GM12878 (cell line): ENCODE results near the gene BDH1. TPM values are rescaled to one million over a fixed set of nuclear protein-coding genes. Genes with fewer than 3 reads are reported as not detected.

Experiments
- ATAC-seq: fragments of 200-7000 bp; cut with Tn5 transposase; 3 replicates; pipeline ENCODE4 v1.9.1; 2020; ENCODE audit warnings: mild to moderate bottlenecking, moderate library complexity
- BruUV-seq: library from RNA; stranded (reverse); fragments of 400-500 nt; replicated peaks from 2 replicates; lab custom pipeline; 2021; lab: Mats Ljungman, UMichigan
- CTCF ChIA-PET: fragments of 300-600 bp; sonication (Branson Sonifier 250); formaldehyde crosslinking; extraction: SDS; loops from one replicate; lab custom pipeline; 2021; ENCODE audit warnings: inconsistent platforms; lab: Yijun Ruan, JAX
- POLR2A ChIA-PET: fragments of 350-600 bp; formaldehyde crosslinking; extraction: SDS; loops from one replicate; lab custom pipeline; 2021; ENCODE audit warnings: inconsistent platforms; lab: Charles Lee
- RAD21 ChIA-PET: fragments of 300-600 bp; sonication (Branson Sonifier 250); formaldehyde crosslinking; loops from one replicate; lab custom pipeline; 2023; ENCODE audit warnings: antibody characterized with exemption; ENCODE audit not compliant: unreplicated experiment; lab: Charles Lee
- SMC1A ChIA-PET: fragments of 300-600 bp; sonication (Branson Sonifier 250); formaldehyde crosslinking; loops from one replicate; lab custom pipeline; 2023; ENCODE audit not compliant: unreplicated experiment, uncharacterized antibody; lab: Charles Lee
- DNase-seq: peaks from one replicate; pipeline ENCODE4 v3.0.0-alpha.2; 2011; ENCODE audit warnings: low read depth, low spot score
- FAIRE-seq: peaks from 3 replicates; lab custom pipeline; 2011; peaks lifted over from hg19 to GRCh38; lab: Jason Lieb, UNC
- H2AFZ ChIP-seq: 2 replicates; pipeline ENCODE4 v1.6.0; 2011; ENCODE audit warnings: low read depth, low read length, control low read depth; ENCODE audit not compliant: control insufficient read depth
- H3K27ac ChIP-seq: 2 replicates; pipeline ENCODE4 v1.5.1; 2011; ENCODE audit warnings: control low read depth; ENCODE audit not compliant: control insufficient read depth, insufficient read depth
- H3K27me3 ChIP-seq, 2 experiments: replicated peaks in 1 of 2; 2 replicates each; pipeline versions ENCODE4 v1.6.0 to v1.6.1; 2011; ENCODE audit warnings: low read length in 1 of 2; ENCODE audit not compliant: control insufficient read depth in 2 of 2, insufficient read depth in 2 of 2
- H3K36me3 ChIP-seq, 2 experiments: 2 replicates each; pipeline ENCODE4 v1.5.1; 2011; ENCODE audit warnings: low read length in 1 of 2; ENCODE audit not compliant: control insufficient read depth in 2 of 2, insufficient read depth in 2 of 2
- H3K4me1 ChIP-seq: 2 replicates; pipeline ENCODE4 v1.6.1; 2011; ENCODE audit warnings: mild to moderate bottlenecking, low read length, moderate library complexity, mixed read lengths; ENCODE audit not compliant: control insufficient read depth, insufficient read depth
- H3K4me2 ChIP-seq: 2 replicates; pipeline ENCODE4 v1.6.0; 2011; ENCODE audit warnings: control low read depth; ENCODE audit not compliant: control insufficient read depth, insufficient read depth
- H3K4me3 ChIP-seq: fragments of 200-600 bp; sonication (generic); 2 replicates; pipeline ENCODE4 v1.5.1; 2016
- H3K79me2 ChIP-seq: 2 replicates; pipeline ENCODE4 v1.6.0; 2011; ENCODE audit warnings: low read length; ENCODE audit not compliant: control insufficient read depth, insufficient read depth
- H3K9ac ChIP-seq: 2 replicates; pipeline ENCODE4 v1.8.0; 2011; ENCODE audit warnings: low read length, control low read depth, mixed read lengths; ENCODE audit not compliant: control insufficient read depth, insufficient read depth
- H3K9me3 ChIP-seq: replicated peaks from 3 replicates; pipeline ENCODE4 v1.5.1; 2011; ENCODE audit warnings: mild to moderate bottlenecking, low read length; ENCODE audit not compliant: control insufficient read depth, insufficient read depth
- H4K20me1 ChIP-seq: 2 replicates; pipeline ENCODE4 v1.6.0; 2011; ENCODE audit not compliant: control insufficient read depth, insufficient read depth
- CHD1 ChIP-seq: IDR thresholded peaks from 2 replicates; pipeline ENCODE4 v1.6.1; 2012; ENCODE audit warnings: low read depth, low read length, improper control_type of control experiment
- ETV6 ChIP-seq, 2 experiments: fragments of 450-650 bp in 1 of 2; IDR thresholded peaks in 1 of 2; conservative IDR thresholded peaks in 1 of 2; 2 replicates each; pipeline ENCODE4 v1.6.1; 2014; ENCODE audit warnings: antibody characterized with exemption in 1 of 2, borderline replicate concordance in 1 of 2, low read depth in 1 of 2, mild to moderate bottlenecking in 1 of 2, moderate library complexity in 1 of 2
- GATAD2B ChIP-seq: fragments of 450-650 bp; conservative IDR thresholded peaks from 2 replicates; pipeline ENCODE4 v1.6.1; 2017; ENCODE audit warnings: low read depth, mild to moderate bottlenecking, moderate library complexity
- IRF5 ChIP-seq: fragments of 450-650 bp; IDR thresholded peaks from 2 replicates; pipeline ENCODE4 v1.6.1; 2017; ENCODE audit warnings: borderline replicate concordance
- SIN3A ChIP-seq: IDR thresholded peaks from 2 replicates; pipeline ENCODE4 v1.6.1; 2012; ENCODE audit warnings: low read depth, low read length, improper control_type of control experiment
- WGBS: methylation state at CpG from one replicate; pipeline ENCODE4 v1.1.6; 2016; ENCODE audit warnings: low lambda C conversion rate; ENCODE audit not compliant: insufficient replicate concordance, insufficient coverage; ENCODE audit errors: missing lambda C conversion rate; 5-methylcytosine and 5-hydroxymethylcytosine counted together
- in situ Hi-C: fragments of 300-500 bp; cut with MboI; formaldehyde crosslinking; loops from 9 replicates; pipeline ENCODE4 v1.14.3; 2018; ENCODE audit warnings: mixed read lengths
- intact Hi-C: fragments of 100-400 bp; cut with micrococcal nuclease; formaldehyde crosslinking; loops from one replicate; pipeline ENCODE4 v1.14.2; 2022; ENCODE audit not compliant: unreplicated experiment
- polyA plus RNA-seq, 11 experiments: library from polyadenylated mRNA; depleted of rRNA in 4 of 11; unstranded in 6 of 11; stranded (reverse) in 5 of 11; fragments of >200 nt; fragmentation: Nextera tagmentation in 4 of 11; fragmentation: Illumina TruSeq in 1 of 11; extraction: Ambion mirVana in 4 of 11; extraction: Trizol in 1 of 11; gene quantifications; 1 replicate in 1 of 11; 2 replicates in 10 of 11; pipeline versions ENCODE4 v1.2.1 to v1.2.3, GENCODE V29; 2011 to 2016; ENCODE audit warnings: inconsistent platforms in 2 of 11, missing spikeins in 2 of 11, low read depth in 1 of 11
- total RNA-seq, 4 experiments: library from RNA; depleted of rRNA in 3 of 4; stranded (reverse); fragments of >200 nt in 3 of 4; fragmentation: Illumina TruSeq in 1 of 4; extraction: Trizol in 1 of 4; gene quantifications; 2 replicates each; pipeline versions ENCODE4 v1.2.1 to v1.2.3, GENCODE V29; 2013 to 2021

BDH1 gene
- total and polyA plus RNA-seq, 10 of the 15 experiments (the other 5 are each of a cell fraction or from before 2014, with no cell fraction given), result 11.3 to 84.5 (median 60.3) TPM

- intact Hi-C loops, result no loop called here
- no peak overlapping the region for H3K4me3 ChIP-seq
- in situ Hi-C loops, result loop anchor here (25.0 kb wide), 1 partner anchor 533 kb away; no protein-coding TSS in a partner anchor
- H3K27me3 ChIP-seq, result no peaks in the 10 kb centered on the region
- TF ChIP-seq GATAD2B (no peak), IRF5 (no peak), SIN3A (no peak), ETV6 (conservative IDR thresholded peaks at IDR 0.05 in 1 of 2, IDR thresholded peaks at IDR 0.05 in 1 of 2; ENCODE audit: borderline replicate concordance in 1 of 2, low read depth in 1 of 2) (no peak), CHD1 (no peak)
- peaks cover 0 to 11% of the 10 kb centered on the region in 2 experiments; a peak in 2 of 4 replicates for H3K36me3 ChIP-seq
- WGBS, result 93% methylated on average over 17 of the region's 18 CpGs
- ChIA-PET RAD21 (no interaction called here), CTCF (interaction anchor here (1.3 kb wide), 1 partner anchor 18 kb away, joined by 3 read pairs; no protein-coding TSS in a partner anchor), SMC1A (no interaction called here), POLR2A (no interaction called here)
- no peak overlapping the region for H3K27ac ChIP-seq
- no TSS peak for BruUV-seq
- H3K4me2 ChIP-seq, result no peak overlapping the region
- no peaks in the 10 kb centered on the region for H4K20me1 ChIP-seq
- DNase-seq, result no peak
- H3K79me2 ChIP-seq, result no peaks in the 10 kb centered on the region
- no peak overlapping the region for H2AFZ ChIP-seq
- no peaks in the 10 kb centered on the region for H3K4me1 ChIP-seq
- FAIRE-seq, result no peak
- H3K9ac ChIP-seq, result no peak overlapping the region
- no peaks in the 10 kb centered on the region for H3K9me3 ChIP-seq
- ATAC-seq, result no peak
Measured at GRCh38 chr3:197519801-197520211, 36.0 kb downstream of the BDH1 start.
